Right lobe of liver (tissue), 6 donors: ENCODE measurements around the gene DPH3. TPM values are rescaled to one million over a fixed set of nuclear protein-coding genes. Genes with fewer than 3 reads are reported as not detected.

ENCODE experiments used
- ATAC-seq, 4 donors: fragments of 200-7000 bp; cut with Tn5 transposase; one replicate each; pipeline ENCODE4 v1.9.1; 2020; ENCODE audit warnings: mild to moderate bottlenecking in 4 of 4, moderate library complexity in 4 of 4
- DNase-seq, 3 donors: peaks; one replicate each; pipeline ENCODE4 v3.0.0-alpha.2; 2020
- H3K27ac ChIP-seq, 3 donors: fragments of 200-600 bp; one replicate each; pipeline ENCODE4 v1.8.0; 2022
- H3K27me3 ChIP-seq, 2 donors: fragments of 200-600 bp; one replicate each; pipeline ENCODE4 v1.8.0; 2022
- H3K36me3 ChIP-seq, 4 donors: fragments of 200-600 bp; sonication (generic) in 1 of 4; one replicate each; pipeline versions ENCODE4 v1.5.1 to v1.8.0; 2017 to 2022; ENCODE audit warnings: control low read depth in 1 of 4
- H3K4me1 ChIP-seq, 4 donors: fragments of 200-600 bp; sonication (generic) in 1 of 4; one replicate each; pipeline versions ENCODE4 v1.5.1 to v1.8.0; 2017 to 2022; ENCODE audit warnings: control low read depth in 1 of 4
- H3K4me3 ChIP-seq, 3 donors: fragments of 200-600 bp; one replicate each; pipeline ENCODE4 v1.8.0; 2022
- H3K9me3 ChIP-seq, 4 donors: fragments of 200-600 bp; sonication (generic) in 1 of 4; one replicate each; pipeline versions ENCODE4 v1.5.1 to v1.8.0; 2017 to 2022; ENCODE audit warnings: control low read depth in 1 of 4
- POLR2A ChIP-seq: fragments of 450-650 bp; IDR thresholded peaks from one replicate; pipeline ENCODE4 v1.6.1; 2017; ENCODE audit warnings: antibody characterized with exemption, mild to moderate bottlenecking
- WGBS: methylation state at CpG from one replicate; pipeline ENCODE4 v1.1.6; 2018; ENCODE audit warnings: low coverage, low lambda C conversion rate; ENCODE audit not compliant: insufficient coverage; ENCODE audit errors: missing lambda C conversion rate; 5-methylcytosine and 5-hydroxymethylcytosine counted together
- intact Hi-C, 2 donors: fragments of 100-400 bp; cut with DNase I; formaldehyde crosslinking; loops; one replicate each; pipeline versions ENCODE4 v1.11.2 to v1.14.1; 2022
- total RNA-seq, 6 experiments: library from RNA; depleted of rRNA in 2 of 6; stranded (reverse); fragments of >200 nt in 2 of 6; fragmentation: NEBNext Ultra II Directional in 3 of 6; extraction: Animal tissue kit (Norgen Biotek cat#: 25700) in 3 of 6; gene quantifications; one replicate each; pipeline versions ENCODE4 v1.1.0 to v1.2.4, GENCODE V29; 2016 to 2023
- TF ChIP-seq, protein P1 (sequence below), 4 donors: fragments of 200-600 bp in 3 of 4; fragments of 450-650 bp in 1 of 4; IDR thresholded peaks; one replicate each; pipeline versions ENCODE4 v1.5.1 to v1.8.0; 2016 to 2022; ENCODE audit warnings: antibody characterized with exemption in 4 of 4, mild to moderate bottlenecking in 2 of 4
- donor health status: DM: no; HTN: yes; CAD: no.
- donor health status: DM: no; HTN: no; CAD: no.
- donor health status: DM: no; HTN: no; CAD: no.
- donor health status: DM: no; HTN: yes; CAD: no.
- donor health status: DM: no; HTN: yes; CAD: no.

The DPH3 gene
- total RNA-seq, 6 experiments from 2014 or later, result 9.7 to 15.0 (median 12.9) TPM

DNA sequence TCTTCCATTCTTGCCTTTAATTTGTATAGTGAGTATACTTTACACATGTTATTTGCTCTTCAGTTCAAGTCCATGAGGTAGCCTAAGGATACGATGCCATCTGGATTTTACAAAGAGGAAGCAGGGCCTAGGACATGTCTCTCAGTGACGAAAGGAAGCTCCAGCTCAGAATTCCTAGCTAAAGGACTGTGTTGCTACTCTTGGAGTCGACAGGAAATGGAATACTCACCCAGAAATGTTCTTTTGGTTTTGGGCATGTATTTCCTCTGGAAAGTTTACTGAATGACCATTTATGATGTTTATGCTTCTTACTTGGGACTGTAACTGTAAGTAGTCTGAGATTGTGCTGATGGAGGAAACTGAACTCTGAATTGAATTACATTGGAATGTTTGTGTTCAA is 12.7 kb upstream of the DPH3 start:
- no peaks in the 10 kb centered on the region for H3K4me1 ChIP-seq
- H3K9me3 ChIP-seq, result no peaks in the 10 kb centered on the region
- TF ChIP-seq POLR2A, result no peak
- TF ChIP-seq, protein P1, sequence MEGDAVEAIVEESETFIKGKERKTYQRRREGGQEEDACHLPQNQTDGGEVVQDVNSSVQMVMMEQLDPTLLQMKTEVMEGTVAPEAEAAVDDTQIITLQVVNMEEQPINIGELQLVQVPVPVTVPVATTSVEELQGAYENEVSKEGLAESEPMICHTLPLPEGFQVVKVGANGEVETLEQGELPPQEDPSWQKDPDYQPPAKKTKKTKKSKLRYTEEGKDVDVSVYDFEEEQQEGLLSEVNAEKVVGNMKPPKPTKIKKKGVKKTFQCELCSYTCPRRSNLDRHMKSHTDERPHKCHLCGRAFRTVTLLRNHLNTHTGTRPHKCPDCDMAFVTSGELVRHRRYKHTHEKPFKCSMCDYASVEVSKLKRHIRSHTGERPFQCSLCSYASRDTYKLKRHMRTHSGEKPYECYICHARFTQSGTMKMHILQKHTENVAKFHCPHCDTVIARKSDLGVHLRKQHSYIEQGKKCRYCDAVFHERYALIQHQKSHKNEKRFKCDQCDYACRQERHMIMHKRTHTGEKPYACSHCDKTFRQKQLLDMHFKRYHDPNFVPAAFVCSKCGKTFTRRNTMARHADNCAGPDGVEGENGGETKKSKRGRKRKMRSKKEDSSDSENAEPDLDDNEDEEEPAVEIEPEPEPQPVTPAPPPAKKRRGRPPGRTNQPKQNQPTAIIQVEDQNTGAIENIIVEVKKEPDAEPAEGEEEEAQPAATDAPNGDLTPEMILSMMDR (IDR thresholded peaks at IDR 0.05), result no peak
- no peaks in the 10 kb centered on the region for H3K27me3 ChIP-seq
- WGBS, result 73% methylated on average over 3 of the region's 3 CpGs
- H3K27ac ChIP-seq, result peak overlapping the region in 1 of 3 donors; percentile 36
- peaks cover 0 to 34% (median 0%) of the 10 kb centered on the region in 4 donors for H3K36me3 ChIP-seq
- intact Hi-C loops, result no loop called here
- ATAC-seq (peak; percentile 16 to 37 (median 30)), DNase-seq (no peak)
- no peak overlapping the region for H3K4me3 ChIP-seq

DNA sequence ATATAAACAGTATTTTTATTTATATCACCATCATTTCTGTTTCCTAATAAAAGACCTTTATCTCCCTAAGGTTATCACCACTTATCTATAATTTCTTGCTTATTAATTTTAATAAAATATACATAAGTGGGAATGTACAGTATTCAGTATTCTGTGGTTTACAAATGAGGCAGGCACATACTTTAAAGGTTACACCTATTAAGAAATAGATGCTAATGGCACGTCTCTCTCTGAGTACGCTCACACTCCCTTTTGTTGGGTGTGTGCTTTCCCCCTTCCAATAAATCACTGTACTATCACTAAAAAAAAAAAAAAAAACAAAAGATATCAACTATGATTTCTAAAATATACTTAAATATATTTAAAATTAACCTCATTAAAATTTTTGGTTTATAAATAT is 9.1 kb upstream of the DPH3 start:
- intact Hi-C loops, result no loop called here
- Histone ChIP-seq H3K9me3 (no peaks in the 10 kb centered on the region), H3K27me3 (no peaks in the 10 kb centered on the region), H3K4me3 (no peak overlapping the region), H3K36me3 (peaks cover 0 to 57% (median 10%) of the 10 kb centered on the region in 4 donors), H3K27ac (no peak overlapping the region), H3K4me1 (no peaks in the 10 kb centered on the region)
- TF ChIP-seq, protein P1 (IDR thresholded peaks at IDR 0.05), result no peak
- TF ChIP-seq POLR2A, result no peak
- 83% methylated on average over 2 of the region's 2 CpGs for WGBS
- ATAC-seq, result no peak
- DNase-seq, result no peak

DNA sequence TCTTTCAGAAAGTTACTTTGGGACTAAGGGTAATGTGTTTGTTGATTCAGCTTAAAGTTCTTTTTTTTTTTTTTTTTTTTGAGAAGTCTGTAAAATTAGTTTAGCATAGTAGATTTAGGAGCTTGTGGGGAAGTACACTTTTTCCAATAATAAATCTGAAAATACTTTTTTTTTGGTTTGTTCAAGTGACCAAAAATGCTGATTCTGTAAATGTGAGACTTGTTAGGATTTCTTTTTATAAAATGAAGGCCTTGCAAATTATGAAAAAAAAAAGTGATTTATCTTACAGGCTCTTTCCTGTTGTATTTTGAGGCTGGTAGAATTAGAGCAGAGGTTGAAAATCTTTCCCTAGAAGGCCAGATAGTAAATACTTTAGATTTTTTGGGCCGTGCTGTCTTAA is 7.8 kb upstream of the DPH3 start:
- no peaks in the 10 kb centered on the region for H3K27me3 ChIP-seq
- H3K36me3 ChIP-seq, result peaks cover 0 to 54% (median 10%) of the 10 kb centered on the region in 4 donors
- no peak overlapping the region for H3K27ac ChIP-seq
- TF ChIP-seq, protein P1 (IDR thresholded peaks at IDR 0.05), result no peak
- TF ChIP-seq POLR2A, result no peak
- H3K4me1 ChIP-seq, result peaks cover 0 to 12% (median 3%) of the 10 kb centered on the region in 4 donors
- H3K4me3 ChIP-seq, result no peak overlapping the region
- WGBS, result 65% methylated on average over 1 of the region's 1 CpG
- DNase-seq (no peak), ATAC-seq (no peak)
- no peaks in the 10 kb centered on the region for H3K9me3 ChIP-seq
- intact Hi-C loops, result no loop called here

DNA sequence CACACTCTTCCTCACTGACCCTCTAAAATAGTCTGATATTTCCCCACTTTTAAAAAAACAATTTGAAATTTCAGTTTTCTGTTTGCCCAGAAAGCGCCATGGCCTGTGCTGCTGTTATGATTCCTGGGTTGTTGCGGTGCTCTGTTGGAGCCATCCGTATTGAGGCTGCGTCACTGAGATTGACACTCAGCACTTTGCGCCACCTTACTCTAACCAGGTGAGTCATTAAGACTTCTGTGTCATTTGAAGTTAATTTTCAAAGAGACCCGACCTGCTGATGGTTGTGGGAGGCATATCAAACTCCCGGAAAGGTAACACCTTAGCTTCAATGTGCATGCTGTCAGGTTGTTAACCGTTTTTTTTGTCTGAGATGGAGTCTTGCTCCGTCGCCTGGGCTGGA is 6.1 kb upstream of the DPH3 start:
- H3K36me3 ChIP-seq, result peaks cover 0 to 47% (median 10%) of the 10 kb centered on the region in 4 donors
- intact Hi-C loops, result no loop called here
- no peaks in the 10 kb centered on the region for H3K9me3 ChIP-seq
- H3K4me3 ChIP-seq, result no peak overlapping the region
- WGBS, result 97% methylated on average over 7 of the region's 10 CpGs
- TF ChIP-seq, protein P1 (IDR thresholded peaks at IDR 0.05), result no peak
- TF ChIP-seq POLR2A, result no peak
- H3K27ac ChIP-seq, result no peak overlapping the region
- no peak for DNase-seq
- ATAC-seq, result no peak
- peaks cover 0 to 24% (median 5%) of the 10 kb centered on the region in 4 donors for H3K4me1 ChIP-seq
- H3K27me3 ChIP-seq, result no peaks in the 10 kb centered on the region

DNA sequence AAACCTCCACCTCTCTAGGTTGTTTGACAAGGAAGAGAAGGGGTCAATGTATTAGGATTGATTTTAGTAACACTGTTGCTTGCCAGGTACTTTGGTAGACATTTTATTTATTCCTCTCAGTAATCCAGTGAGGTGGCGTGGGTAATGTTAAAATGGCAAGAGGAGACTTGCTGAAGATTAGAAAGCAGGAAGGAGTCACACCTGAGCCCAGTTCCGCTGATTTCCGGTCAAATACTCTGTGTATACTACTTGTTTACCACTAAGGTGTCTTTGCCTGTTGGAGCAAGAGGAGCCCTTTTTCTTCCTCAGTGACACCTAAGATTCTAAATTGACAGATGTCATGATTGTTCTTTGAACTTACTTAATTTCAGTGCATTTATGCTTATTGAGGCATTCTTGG is 2.0 kb upstream of the DPH3 start:
- Histone ChIP-seq H3K9me3 (no peaks in the 10 kb centered on the region), H3K27ac (peak overlapping the region in 2 of 3 donors; percentile 93 to 96), H3K4me1 (peaks cover 0 to 39% (median 5%) of the 10 kb centered on the region in 4 donors), H3K27me3 (no peaks in the 10 kb centered on the region), H3K36me3 (peaks cover 0 to 18% (median 7%) of the 10 kb centered on the region in 4 donors), H3K4me3 (peak overlapping the region in 2 of 3 donors; percentile 70 to 91)
- DNase-seq (no peak), ATAC-seq (no peak)
- no peak for TF ChIP-seq POLR2A
- TF ChIP-seq, protein P1 (IDR thresholded peaks at IDR 0.05), result no peak
- 34% methylated on average over 3 of the region's 3 CpGs for WGBS
- intact Hi-C loops, result no loop called here
